Measurements from ENCODE around the gene PNMT. TPM values are rescaled to one million over a fixed set of nuclear protein-coding genes. Genes with fewer than 3 reads are reported as not detected.

PNMT gene
- total and polyA plus RNA-seq, 2 donors (not counting 1 experiment from before 2014, with no cell fraction given) = not detected

GRCh38 chr17:39671651-39672521, 3.6 kb downstream of the PNMT start:
- no peaks in the 10 kb centered on the region for H3K9me3 ChIP-seq (ENCODE audit: control insufficient read depth, insufficient read depth, low read depth, low read length)
- H3K27ac ChIP-seq (ENCODE audit: insufficient read depth, low read length) = no peak overlapping the region
- no peak overlapping the region for H3K9ac ChIP-seq (ENCODE audit: insufficient read depth, low read length)
- peaks cover 30% of the 10 kb centered on the region for H3K27me3 ChIP-seq (ENCODE audit: control insufficient read depth, insufficient read depth, low read length)
- H3K4me2 ChIP-seq (ENCODE audit: extremely low read depth, insufficient read depth, low read length) = no peak overlapping the region
- peaks cover 2% of the 10 kb centered on the region for H3K4me1 ChIP-seq (ENCODE audit: control insufficient read depth, extremely low read depth, insufficient read depth, low read length)
- no peak overlapping the region for H3K4me3 ChIP-seq (replicated peaks in 1 of 4; ENCODE audit: control extremely low read depth in 1 of 4, insufficient read depth in 1 of 4, low read depth in 3 of 4, low read length in 4 of 4)
- no peaks in the 10 kb centered on the region for H4K20me1 ChIP-seq (ENCODE audit: control insufficient read depth, extremely low read depth, insufficient read depth, low read length)
- DNase-seq (ENCODE audit: low read depth in 2 of 2) = peak; percentile 25 to 35
- no peaks in the 10 kb centered on the region for H3K79me2 ChIP-seq (ENCODE audit: control insufficient read depth, insufficient read depth, low read length)
- no peak overlapping the region for H2AFZ ChIP-seq (ENCODE audit: low read length)
- no peaks in the 10 kb centered on the region for H3K36me3 ChIP-seq (ENCODE audit: control insufficient read depth, insufficient read depth, low read length)
- TF ChIP-seq EZH2 (IDR thresholded peaks at IDR 0.05; ENCODE audit: low read length, missing control alignments) = no peak
- TF ChIP-seq, protein P1, sequence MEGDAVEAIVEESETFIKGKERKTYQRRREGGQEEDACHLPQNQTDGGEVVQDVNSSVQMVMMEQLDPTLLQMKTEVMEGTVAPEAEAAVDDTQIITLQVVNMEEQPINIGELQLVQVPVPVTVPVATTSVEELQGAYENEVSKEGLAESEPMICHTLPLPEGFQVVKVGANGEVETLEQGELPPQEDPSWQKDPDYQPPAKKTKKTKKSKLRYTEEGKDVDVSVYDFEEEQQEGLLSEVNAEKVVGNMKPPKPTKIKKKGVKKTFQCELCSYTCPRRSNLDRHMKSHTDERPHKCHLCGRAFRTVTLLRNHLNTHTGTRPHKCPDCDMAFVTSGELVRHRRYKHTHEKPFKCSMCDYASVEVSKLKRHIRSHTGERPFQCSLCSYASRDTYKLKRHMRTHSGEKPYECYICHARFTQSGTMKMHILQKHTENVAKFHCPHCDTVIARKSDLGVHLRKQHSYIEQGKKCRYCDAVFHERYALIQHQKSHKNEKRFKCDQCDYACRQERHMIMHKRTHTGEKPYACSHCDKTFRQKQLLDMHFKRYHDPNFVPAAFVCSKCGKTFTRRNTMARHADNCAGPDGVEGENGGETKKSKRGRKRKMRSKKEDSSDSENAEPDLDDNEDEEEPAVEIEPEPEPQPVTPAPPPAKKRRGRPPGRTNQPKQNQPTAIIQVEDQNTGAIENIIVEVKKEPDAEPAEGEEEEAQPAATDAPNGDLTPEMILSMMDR (conservative IDR thresholded peaks at IDR 0.05 in 1 of 2, IDR thresholded peaks at IDR 0.05 in 1 of 2; ENCODE audit: low read depth in 1 of 2, low read length in 2 of 2) = peak; percentile 51 to 60

- no peak overlapping the region for H3K4me3 ChIP-seq (replicated peaks in 1 of 4; ENCODE audit: control extremely low read depth in 1 of 4, insufficient read depth in 1 of 4, low read depth in 3 of 4, low read length in 4 of 4)
- no peak overlapping the region for H3K9ac ChIP-seq (ENCODE audit: insufficient read depth, low read length)
- no peak overlapping the region for H3K27ac ChIP-seq (ENCODE audit: insufficient read depth, low read length)
- H3K4me2 ChIP-seq (ENCODE audit: extremely low read depth, insufficient read depth, low read length) = no peak overlapping the region
- H3K4me1 ChIP-seq (ENCODE audit: control insufficient read depth, extremely low read depth, insufficient read depth, low read length) = peaks cover 2% of the 10 kb centered on the region
- no peaks in the 10 kb centered on the region for H4K20me1 ChIP-seq (ENCODE audit: control insufficient read depth, extremely low read depth, insufficient read depth, low read length)
- H2AFZ ChIP-seq (ENCODE audit: low read length) = no peak overlapping the region
- H3K36me3 ChIP-seq (ENCODE audit: control insufficient read depth, insufficient read depth, low read length) = no peaks in the 10 kb centered on the region
- H3K27me3 ChIP-seq (ENCODE audit: control insufficient read depth, insufficient read depth, low read length) = peaks cover 23% of the 10 kb centered on the region
- no peak for DNase-seq (ENCODE audit: low read depth in 2 of 2)
- H3K79me2 ChIP-seq (ENCODE audit: control insufficient read depth, insufficient read depth, low read length) = no peaks in the 10 kb centered on the region
- TF ChIP-seq EZH2 (IDR thresholded peaks at IDR 0.05; ENCODE audit: low read length, missing control alignments) = no peak
- TF ChIP-seq, protein P1 (conservative IDR thresholded peaks at IDR 0.05 in 1 of 2, IDR thresholded peaks at IDR 0.05 in 1 of 2; ENCODE audit: low read depth in 1 of 2, low read length in 2 of 2) = no peak
- H3K9me3 ChIP-seq (ENCODE audit: control insufficient read depth, insufficient read depth, low read depth, low read length) = no peaks in the 10 kb centered on the region
Measured at GRCh38 chr17:39672522-39673334, 4.5 kb downstream of the PNMT start.
